Lower leg skin (tissue), 3 donors: ENCODE measurements around the gene MACF1.

Experiments
- POLR2A ChIP-seq, 2 donors: fragments of 450-650 bp; IDR thresholded peaks; one replicate each; pipeline ENCODE4 v1.6.1; 2016 to 2017; ENCODE audit warnings: antibody characterized with exemption in 2 of 2, mild to moderate bottlenecking in 1 of 2, moderate library complexity in 1 of 2
- TF ChIP-seq, protein P1 (sequence below), 3 donors: fragments of 450-650 bp; IDR thresholded peaks; one replicate each; pipeline ENCODE4 v1.5.1; 2016; ENCODE audit warnings: antibody characterized with exemption in 3 of 3, mild to moderate bottlenecking in 3 of 3, moderate library complexity in 2 of 3

GRCh38 chr1:39376656-39377055, 172.2 kb downstream of the MACF1 start:
- TF ChIP-seq, protein P1, sequence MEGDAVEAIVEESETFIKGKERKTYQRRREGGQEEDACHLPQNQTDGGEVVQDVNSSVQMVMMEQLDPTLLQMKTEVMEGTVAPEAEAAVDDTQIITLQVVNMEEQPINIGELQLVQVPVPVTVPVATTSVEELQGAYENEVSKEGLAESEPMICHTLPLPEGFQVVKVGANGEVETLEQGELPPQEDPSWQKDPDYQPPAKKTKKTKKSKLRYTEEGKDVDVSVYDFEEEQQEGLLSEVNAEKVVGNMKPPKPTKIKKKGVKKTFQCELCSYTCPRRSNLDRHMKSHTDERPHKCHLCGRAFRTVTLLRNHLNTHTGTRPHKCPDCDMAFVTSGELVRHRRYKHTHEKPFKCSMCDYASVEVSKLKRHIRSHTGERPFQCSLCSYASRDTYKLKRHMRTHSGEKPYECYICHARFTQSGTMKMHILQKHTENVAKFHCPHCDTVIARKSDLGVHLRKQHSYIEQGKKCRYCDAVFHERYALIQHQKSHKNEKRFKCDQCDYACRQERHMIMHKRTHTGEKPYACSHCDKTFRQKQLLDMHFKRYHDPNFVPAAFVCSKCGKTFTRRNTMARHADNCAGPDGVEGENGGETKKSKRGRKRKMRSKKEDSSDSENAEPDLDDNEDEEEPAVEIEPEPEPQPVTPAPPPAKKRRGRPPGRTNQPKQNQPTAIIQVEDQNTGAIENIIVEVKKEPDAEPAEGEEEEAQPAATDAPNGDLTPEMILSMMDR (IDR thresholded peaks at IDR 0.05): no peak
- TF ChIP-seq POLR2A (IDR thresholded peaks at IDR 0.05): no peak
